Testis (tissue), 3 donors: Measurements from ENCODE around the gene ENDOV. TPM values are rescaled to one million over a fixed set of nuclear protein-coding genes. Genes with fewer than 3 reads are reported as not detected.

Experiments
- DNase-seq: peaks from one replicate; pipeline ENCODE4 v3.0.0-alpha.2; 2019
- H3K27ac ChIP-seq, 2 donors: fragments of 200-600 bp; sonication (generic); one replicate each; pipeline ENCODE4 v1.5.1; 2019
- H3K27me3 ChIP-seq: fragments of 200-600 bp; sonication (generic); one replicate; pipeline ENCODE4 v1.5.1; 2019
- H3K36me3 ChIP-seq: fragments of 200-600 bp; sonication (generic); one replicate; pipeline ENCODE4 v1.5.1; 2017; ENCODE audit warnings: low read depth; ENCODE audit errors: missing control alignments
- H3K4me1 ChIP-seq: fragments of 200-600 bp; sonication (generic); one replicate; pipeline ENCODE4 v1.5.1; 2019
- H3K4me3 ChIP-seq, 2 donors: fragments of 200-600 bp; sonication (generic); one replicate each; pipeline ENCODE4 v1.5.1; 2017 to 2019
- H3K9me3 ChIP-seq: fragments of 200-600 bp; sonication (generic); one replicate; pipeline ENCODE4 v1.5.1; 2017
- POLR2A ChIP-seq: fragments of 450-650 bp; IDR thresholded peaks from one replicate; pipeline ENCODE4 v1.6.1; 2017; ENCODE audit warnings: antibody characterized with exemption, mild to moderate bottlenecking, moderate library complexity
- WGBS, 2 donors: methylation state at CpG; one replicate each; pipeline ENCODE4 v1.1.5; 2018; 5-methylcytosine and 5-hydroxymethylcytosine counted together
- intact Hi-C: fragments of 100-400 bp; cut with DNase I; formaldehyde crosslinking; loops from one replicate; pipeline ENCODE4 v1.15.1; 2023; ENCODE audit warnings: low total_unique reads
- polyA plus RNA-seq: library from polyadenylated mRNA; stranded (reverse); fragments of 350-450 nt; fragmentation: Illumina TruSeq; extraction: RNeasy Lipid Tissue Mini Kit (QIAGEN cat#74804); gene quantifications from one replicate; pipeline ENCODE4 v1.2.3, GENCODE V29; 2014; ENCODE audit warnings: low read depth, low replicate concordance; ENCODE audit not compliant: insufficient read depth
- total RNA-seq, 2 donors: library from RNA; depleted of rRNA; stranded (reverse); fragments of >200 nt; gene quantifications; one replicate each; pipeline ENCODE4 v1.2.3, GENCODE V29; 2016
- TF ChIP-seq, protein P1 (sequence below), 3 experiments: fragments of 450-650 bp in 2 of 3; fragments of 200-600 bp in 1 of 3; sonication (generic) in 1 of 3; IDR thresholded peaks; one replicate each; pipeline ENCODE4 v1.5.1; 2016 to 2019; ENCODE audit warnings: antibody characterized with exemption in 3 of 3, mild to moderate bottlenecking in 2 of 3, moderate library complexity in 1 of 3

Gene ENDOV
- total and polyA plus RNA-seq, 3 donors from 2014 or later, result 41.4 to 63.9 (median 55.2) TPM

- Histone ChIP-seq H3K27me3 (no peaks in the 10 kb centered on the region), H3K4me3 (no peak overlapping the region), H3K9me3 (no peaks in the 10 kb centered on the region), H3K36me3 (no peaks in the 10 kb centered on the region), H3K27ac (no peak overlapping the region), H3K4me1 (peaks cover 6% of the 10 kb centered on the region)
- DNase-seq, result no peak
- intact Hi-C loops, result no loop called here
- WGBS, 2 donors, result 91 to 93% methylated on average over 14 of the region's 14 CpGs
- TF ChIP-seq POLR2A, result no peak
- TF ChIP-seq, protein P1, sequence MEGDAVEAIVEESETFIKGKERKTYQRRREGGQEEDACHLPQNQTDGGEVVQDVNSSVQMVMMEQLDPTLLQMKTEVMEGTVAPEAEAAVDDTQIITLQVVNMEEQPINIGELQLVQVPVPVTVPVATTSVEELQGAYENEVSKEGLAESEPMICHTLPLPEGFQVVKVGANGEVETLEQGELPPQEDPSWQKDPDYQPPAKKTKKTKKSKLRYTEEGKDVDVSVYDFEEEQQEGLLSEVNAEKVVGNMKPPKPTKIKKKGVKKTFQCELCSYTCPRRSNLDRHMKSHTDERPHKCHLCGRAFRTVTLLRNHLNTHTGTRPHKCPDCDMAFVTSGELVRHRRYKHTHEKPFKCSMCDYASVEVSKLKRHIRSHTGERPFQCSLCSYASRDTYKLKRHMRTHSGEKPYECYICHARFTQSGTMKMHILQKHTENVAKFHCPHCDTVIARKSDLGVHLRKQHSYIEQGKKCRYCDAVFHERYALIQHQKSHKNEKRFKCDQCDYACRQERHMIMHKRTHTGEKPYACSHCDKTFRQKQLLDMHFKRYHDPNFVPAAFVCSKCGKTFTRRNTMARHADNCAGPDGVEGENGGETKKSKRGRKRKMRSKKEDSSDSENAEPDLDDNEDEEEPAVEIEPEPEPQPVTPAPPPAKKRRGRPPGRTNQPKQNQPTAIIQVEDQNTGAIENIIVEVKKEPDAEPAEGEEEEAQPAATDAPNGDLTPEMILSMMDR (IDR thresholded peaks at IDR 0.05), result no peak
These were observed 28.6 kb upstream of the ENDOV start for GRCh38 chr17:80386341-80386740.

DNA sequence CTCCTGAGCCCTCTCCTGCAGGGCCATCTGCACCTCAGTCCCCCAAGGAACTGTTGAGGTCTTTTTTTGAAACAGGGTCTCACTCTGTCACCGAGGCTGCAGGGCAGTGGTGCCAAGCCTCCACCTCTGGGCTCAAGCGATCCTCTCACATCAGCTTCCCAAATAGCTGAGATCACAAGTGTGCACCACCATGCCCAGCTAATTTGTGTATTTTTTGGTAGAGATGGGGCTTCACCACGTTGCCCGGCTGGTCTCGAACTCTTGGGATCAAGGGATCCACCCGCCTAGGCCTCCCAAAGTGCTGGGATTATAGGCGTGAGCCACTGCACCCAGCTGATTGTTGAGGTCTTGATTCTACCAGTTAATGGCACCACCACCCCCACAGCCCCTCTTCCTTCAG lies 27.9 kb upstream of the ENDOV start:
- WGBS, 2 donors, result 91 to 93% methylated on average over 7 of the region's 7 CpGs
- intact Hi-C loops, result no loop called here
- Histone ChIP-seq H3K27ac (no peak overlapping the region), H3K4me3 (no peak overlapping the region), H3K36me3 (no peaks in the 10 kb centered on the region), H3K27me3 (no peaks in the 10 kb centered on the region), H3K9me3 (no peaks in the 10 kb centered on the region), H3K4me1 (peaks cover 6% of the 10 kb centered on the region)
- no peak for DNase-seq
- TF ChIP-seq, protein P1 (IDR thresholded peaks at IDR 0.05), result no peak
- no peak for TF ChIP-seq POLR2A

DNA sequence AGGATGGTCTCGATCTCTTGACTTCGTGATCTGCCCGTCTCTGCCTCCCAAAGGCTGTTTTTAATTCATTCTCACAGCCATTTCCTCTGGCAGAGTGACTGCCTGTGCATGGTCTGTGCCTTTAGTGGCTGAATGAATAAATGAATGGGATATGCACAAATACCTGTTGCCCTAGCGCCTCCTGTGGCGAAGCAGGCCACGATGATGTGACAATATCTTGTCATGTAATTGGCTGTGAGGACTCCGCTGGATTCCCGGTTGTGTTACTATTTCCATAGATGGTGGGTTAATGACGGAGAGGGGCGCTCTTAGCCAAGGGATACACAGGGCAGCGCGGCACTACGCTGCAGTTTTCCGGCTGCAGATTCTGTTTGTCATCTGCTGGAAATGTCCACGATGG lies 26.8 kb upstream of the ENDOV start:
- intact Hi-C loops, result no loop called here
- H3K27ac ChIP-seq, result no peak overlapping the region
- TF ChIP-seq, protein P1 (IDR thresholded peaks at IDR 0.05), result no peak
- TF ChIP-seq POLR2A, result no peak
- no peaks in the 10 kb centered on the region for H3K36me3 ChIP-seq
- H3K4me3 ChIP-seq, result no peak overlapping the region
- peaks cover 9% of the 10 kb centered on the region for H3K4me1 ChIP-seq
- no peak for DNase-seq
- 89 to 96% methylated on average over 15 of the region's 15 CpGs for WGBS, 2 donors
- no peaks in the 10 kb centered on the region for H3K27me3 ChIP-seq
- no peaks in the 10 kb centered on the region for H3K9me3 ChIP-seq

DNA sequence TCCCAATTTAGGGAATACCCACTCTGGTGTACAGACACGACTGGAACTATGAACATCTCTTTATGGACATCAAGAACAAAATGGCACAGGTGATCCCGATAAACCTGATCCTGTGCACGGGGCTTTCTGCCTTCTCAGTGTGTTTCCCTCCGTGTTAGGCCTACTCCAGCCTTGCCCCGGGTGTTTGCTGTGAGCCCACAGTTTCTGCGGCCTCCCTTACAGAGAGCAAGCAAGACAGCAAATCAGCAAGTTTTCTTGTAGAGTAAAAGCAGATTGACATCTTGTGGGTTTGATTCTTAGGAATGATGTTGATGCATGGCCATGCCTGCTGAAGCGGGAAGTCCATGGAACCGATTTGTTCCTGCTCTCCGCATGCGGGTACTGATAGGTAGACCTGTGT lies 26.4 kb upstream of the ENDOV start:
- intact Hi-C loops, result no loop called here
- H3K4me1 ChIP-seq, result peaks cover 9% of the 10 kb centered on the region
- 94 to 96% methylated on average over 10 of the region's 10 CpGs for WGBS, 2 donors
- H3K4me3 ChIP-seq, result no peak overlapping the region
- no peak for DNase-seq
- no peaks in the 10 kb centered on the region for H3K9me3 ChIP-seq
- H3K36me3 ChIP-seq, result no peaks in the 10 kb centered on the region
- no peaks in the 10 kb centered on the region for H3K27me3 ChIP-seq
- TF ChIP-seq, protein P1 (IDR thresholded peaks at IDR 0.05), result no peak
- no peak for TF ChIP-seq POLR2A
- H3K27ac ChIP-seq, result no peak overlapping the region
